Astrocyte of the spinal cord (primary cell): ENCODE results near the gene RHOA.

ENCODE experiments used
- DNase-seq: peaks from one replicate; pipeline ENCODE4 v3.0.0; 2011; ENCODE audit warnings: low read depth, low spot score
- H3K4me3 ChIP-seq: 2 replicates; pipeline ENCODE4 v1.5.1; 2011; ENCODE audit warnings: low read depth, mild to moderate bottlenecking, low read length, moderate library complexity
- in situ Hi-C: cut with HindIII; loops from 2 replicates; pipeline ENCODE4 v1.10.0; 2017; ENCODE audit warnings: low sequenced_read_pairs
- TF ChIP-seq, protein P1 (sequence below): IDR thresholded peaks from 2 replicates; pipeline ENCODE4 v1.5.1; 2012; ENCODE audit warnings: low read depth, mild to moderate bottlenecking, low read length, inconsistent platforms

The RHOA gene

DNA sequence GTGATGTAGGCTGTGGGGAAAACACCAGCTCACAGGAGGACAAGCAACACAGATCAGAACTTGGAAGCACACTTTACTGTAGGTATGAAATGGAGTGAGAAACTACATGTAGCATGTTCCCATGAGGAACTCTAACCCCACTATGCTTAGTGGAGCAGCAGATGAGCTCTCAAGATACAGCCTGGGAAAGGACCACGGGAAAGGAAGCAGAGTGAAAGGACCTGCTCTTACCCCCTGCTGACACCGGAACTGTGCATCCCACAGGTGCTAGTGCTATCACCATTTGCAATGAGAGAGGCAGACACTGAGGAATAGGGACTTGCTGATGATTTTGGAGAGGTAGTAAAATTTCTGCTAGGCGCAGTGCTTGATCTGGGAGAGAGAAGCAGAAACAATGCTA lies 100.5 kb downstream of the RHOA start:
- in situ Hi-C loops = no loop called here
- no peak overlapping the region for H3K4me3 ChIP-seq
- no peak for DNase-seq
- TF ChIP-seq, protein P1, sequence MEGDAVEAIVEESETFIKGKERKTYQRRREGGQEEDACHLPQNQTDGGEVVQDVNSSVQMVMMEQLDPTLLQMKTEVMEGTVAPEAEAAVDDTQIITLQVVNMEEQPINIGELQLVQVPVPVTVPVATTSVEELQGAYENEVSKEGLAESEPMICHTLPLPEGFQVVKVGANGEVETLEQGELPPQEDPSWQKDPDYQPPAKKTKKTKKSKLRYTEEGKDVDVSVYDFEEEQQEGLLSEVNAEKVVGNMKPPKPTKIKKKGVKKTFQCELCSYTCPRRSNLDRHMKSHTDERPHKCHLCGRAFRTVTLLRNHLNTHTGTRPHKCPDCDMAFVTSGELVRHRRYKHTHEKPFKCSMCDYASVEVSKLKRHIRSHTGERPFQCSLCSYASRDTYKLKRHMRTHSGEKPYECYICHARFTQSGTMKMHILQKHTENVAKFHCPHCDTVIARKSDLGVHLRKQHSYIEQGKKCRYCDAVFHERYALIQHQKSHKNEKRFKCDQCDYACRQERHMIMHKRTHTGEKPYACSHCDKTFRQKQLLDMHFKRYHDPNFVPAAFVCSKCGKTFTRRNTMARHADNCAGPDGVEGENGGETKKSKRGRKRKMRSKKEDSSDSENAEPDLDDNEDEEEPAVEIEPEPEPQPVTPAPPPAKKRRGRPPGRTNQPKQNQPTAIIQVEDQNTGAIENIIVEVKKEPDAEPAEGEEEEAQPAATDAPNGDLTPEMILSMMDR = no peak

DNA sequence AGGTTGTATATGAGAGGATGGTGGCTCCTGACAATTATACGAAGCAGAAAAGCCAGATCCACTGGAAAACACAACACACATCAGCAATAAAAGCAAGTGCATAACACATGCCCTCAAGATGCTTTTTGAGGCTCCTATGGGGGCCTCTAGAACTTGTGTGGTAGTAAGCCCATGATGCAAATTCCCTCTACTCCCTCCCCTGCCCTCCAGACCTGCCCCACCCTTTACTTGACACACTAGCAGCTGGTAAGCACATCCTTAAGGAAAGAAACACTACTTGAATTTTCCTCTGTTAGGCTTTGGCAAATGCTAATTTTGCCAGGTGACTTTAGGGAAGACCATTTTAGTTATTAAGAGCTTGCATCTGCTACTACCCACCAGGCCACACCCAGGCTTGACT lies 101.1 kb downstream of the RHOA start:
- no peak overlapping the region for H3K4me3 ChIP-seq
- TF ChIP-seq, protein P1 = no peak
- in situ Hi-C loops = no loop called here
- no peak for DNase-seq
